Smooth muscle cell (in vitro differentiated cells): ENCODE measurements around the gene KCNH6. TPM values are rescaled to one million over a fixed set of nuclear protein-coding genes. Genes with fewer than 3 reads are reported as not detected.

Experiments
- DNase-seq: peaks from one replicate; lab custom pipeline; 2025; ENCODE audit not compliant: unreplicated experiment; lab: John Stamatoyannopoulos, UW
- H2AFZ ChIP-seq: fragments of 200-600 bp; sonication (generic); 2 replicates; pipeline ENCODE4 v1.6.0; 2016; ENCODE audit warnings: antibody characterized with exemption, low read depth, mild to moderate bottlenecking
- H3F3A ChIP-seq: fragments of 200-600 bp; sonication (generic); 2 replicates; pipeline ENCODE4 v1.6.0; 2017; ENCODE audit warnings: antibody characterized with exemption, low read depth
- H3K27ac ChIP-seq: fragments of 200-600 bp; sonication (generic); 2 replicates; pipeline ENCODE4 v1.5.1; 2016; ENCODE audit warnings: low read depth, mild to moderate bottlenecking
- H3K27me3 ChIP-seq: fragments of 200-600 bp; sonication (generic); 2 replicates; pipeline ENCODE4 v1.6.1; 2016; ENCODE audit warnings: low read depth, mild to moderate bottlenecking
- H3K36me3 ChIP-seq: fragments of 200-600 bp; sonication (generic); 2 replicates; pipeline ENCODE4 v1.5.1; 2016; ENCODE audit warnings: low read depth
- H3K4me1 ChIP-seq: fragments of 200-600 bp; sonication (generic); 2 replicates; pipeline ENCODE4 v1.5.1; 2016; ENCODE audit warnings: low read depth
- H3K4me2 ChIP-seq: fragments of 200-600 bp; sonication (generic); 2 replicates; pipeline ENCODE4 v1.6.0; 2016; ENCODE audit warnings: mild to moderate bottlenecking
- H3K4me3 ChIP-seq: fragments of 200-600 bp; sonication (generic); 2 replicates; pipeline ENCODE4 v1.5.1; 2016; ENCODE audit warnings: mild to moderate bottlenecking
- H3K79me2 ChIP-seq: fragments of 200-600 bp; sonication (generic); 2 replicates; pipeline ENCODE4 v1.6.0; 2016; ENCODE audit warnings: low read depth, mild to moderate bottlenecking
- H3K9ac ChIP-seq: fragments of 200-600 bp; sonication (generic); 2 replicates; pipeline ENCODE4 v1.6.0; 2016; ENCODE audit warnings: low read depth
- H3K9me3 ChIP-seq: fragments of 200-600 bp; sonication (generic); replicated peaks from 2 replicates; pipeline ENCODE4 v1.5.1; 2016; ENCODE audit warnings: low read depth
- H4K20me1 ChIP-seq: fragments of 200-600 bp; sonication (generic); 2 replicates; pipeline ENCODE4 v1.6.0; 2016; ENCODE audit warnings: low read depth
- WGBS: methylation state at CpG from one replicate; pipeline ENCODE4 v1.1.7; 2016; ENCODE audit warnings: low lambda C conversion rate; 5-methylcytosine and 5-hydroxymethylcytosine counted together
- polyA plus RNA-seq: library from polyadenylated mRNA; unstranded; fragments of >200 nt; fragmentation: Nextera tagmentation; extraction: Ambion mirVana; gene quantifications from 2 replicates; pipeline ENCODE4 v1.2.1, GENCODE V29; 2016
- total RNA-seq: library from RNA; depleted of rRNA; stranded (reverse); fragments of >200 nt; gene quantifications from 2 replicates; pipeline ENCODE4 v1.2.3, GENCODE V29; 2014
- TF ChIP-seq, protein P1 (sequence below): fragments of 200-600 bp; sonication (generic); IDR thresholded peaks from 2 replicates; pipeline ENCODE4 v1.5.1; 2017; ENCODE audit warnings: borderline replicate concordance, mild to moderate bottlenecking, antibody characterized with exemption; ENCODE audit not compliant: insufficient read depth, poor library complexity, severe bottlenecking

KCNH6 gene
- total and polyA plus RNA-seq, 2 experiments from 2014 or later: not detected

DNA sequence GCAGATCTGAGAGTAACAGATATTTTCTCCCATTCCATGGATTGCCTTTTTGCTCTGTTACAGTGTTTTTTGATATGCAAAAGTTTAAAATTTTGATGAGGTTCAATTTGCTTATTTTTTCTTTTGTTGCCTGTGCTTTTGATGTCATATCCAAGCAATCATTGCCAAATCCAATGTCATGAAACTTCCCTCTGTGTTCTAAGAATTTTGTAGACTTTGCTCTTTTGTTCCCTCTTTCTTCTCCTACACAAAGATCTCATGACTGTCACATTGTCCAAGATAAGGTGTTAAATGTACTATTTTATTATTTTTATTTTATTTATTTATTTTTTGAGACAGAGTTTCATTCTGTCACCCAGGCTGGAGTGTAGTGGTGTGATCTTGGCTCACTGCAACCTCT lies 18.9 kb upstream of the KCNH6 start:
- Histone ChIP-seq H3F3A (no peaks in the 10 kb centered on the region), H3K4me2 (no peak overlapping the region), H3K27me3 (peaks cover 33% of the 10 kb centered on the region), H3K4me3 (no peak overlapping the region), H2AFZ (no peak overlapping the region), H4K20me1 (no peaks in the 10 kb centered on the region), H3K4me1 (no peaks in the 10 kb centered on the region), H3K36me3 (no peaks in the 10 kb centered on the region), H3K27ac (no peak overlapping the region), H3K9me3 (no peaks in the 10 kb centered on the region), H3K9ac (no peak overlapping the region), H3K79me2 (no peaks in the 10 kb centered on the region)
- TF ChIP-seq, protein P1, sequence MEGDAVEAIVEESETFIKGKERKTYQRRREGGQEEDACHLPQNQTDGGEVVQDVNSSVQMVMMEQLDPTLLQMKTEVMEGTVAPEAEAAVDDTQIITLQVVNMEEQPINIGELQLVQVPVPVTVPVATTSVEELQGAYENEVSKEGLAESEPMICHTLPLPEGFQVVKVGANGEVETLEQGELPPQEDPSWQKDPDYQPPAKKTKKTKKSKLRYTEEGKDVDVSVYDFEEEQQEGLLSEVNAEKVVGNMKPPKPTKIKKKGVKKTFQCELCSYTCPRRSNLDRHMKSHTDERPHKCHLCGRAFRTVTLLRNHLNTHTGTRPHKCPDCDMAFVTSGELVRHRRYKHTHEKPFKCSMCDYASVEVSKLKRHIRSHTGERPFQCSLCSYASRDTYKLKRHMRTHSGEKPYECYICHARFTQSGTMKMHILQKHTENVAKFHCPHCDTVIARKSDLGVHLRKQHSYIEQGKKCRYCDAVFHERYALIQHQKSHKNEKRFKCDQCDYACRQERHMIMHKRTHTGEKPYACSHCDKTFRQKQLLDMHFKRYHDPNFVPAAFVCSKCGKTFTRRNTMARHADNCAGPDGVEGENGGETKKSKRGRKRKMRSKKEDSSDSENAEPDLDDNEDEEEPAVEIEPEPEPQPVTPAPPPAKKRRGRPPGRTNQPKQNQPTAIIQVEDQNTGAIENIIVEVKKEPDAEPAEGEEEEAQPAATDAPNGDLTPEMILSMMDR: no peak
- no peak for DNase-seq

DNA sequence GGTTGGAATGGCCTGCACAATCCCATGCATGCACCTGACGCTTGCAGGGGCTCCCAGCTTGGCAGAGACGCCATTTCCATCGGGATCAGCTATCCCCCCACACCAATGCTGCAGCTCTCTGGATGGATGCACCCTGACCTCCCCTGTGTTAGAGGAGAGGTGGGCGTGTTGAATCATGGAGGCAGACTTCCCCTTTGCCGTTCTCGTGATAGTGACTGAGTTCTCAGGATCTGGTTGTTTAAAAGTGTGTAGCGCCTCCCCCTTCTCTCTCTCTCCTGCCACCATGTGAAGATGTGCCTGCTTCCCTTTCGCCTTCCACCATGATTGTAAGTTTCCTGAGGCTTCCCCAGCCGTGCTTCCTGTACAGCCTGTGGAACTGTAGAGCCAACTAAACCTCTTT lies 17.8 kb upstream of the KCNH6 start:
- Histone ChIP-seq H3F3A (no peaks in the 10 kb centered on the region), H3K79me2 (no peaks in the 10 kb centered on the region), H3K27me3 (peaks cover 33% of the 10 kb centered on the region), H3K27ac (no peak overlapping the region), H3K9ac (no peak overlapping the region), H3K4me2 (no peak overlapping the region), H3K4me1 (no peaks in the 10 kb centered on the region), H4K20me1 (no peaks in the 10 kb centered on the region), H3K9me3 (no peaks in the 10 kb centered on the region), H3K4me3 (no peak overlapping the region), H3K36me3 (no peaks in the 10 kb centered on the region), H2AFZ (no peak overlapping the region)
- 88% methylated on average over 9 of the region's 9 CpGs for WGBS
- DNase-seq: no peak
- TF ChIP-seq, protein P1: no peak

DNA sequence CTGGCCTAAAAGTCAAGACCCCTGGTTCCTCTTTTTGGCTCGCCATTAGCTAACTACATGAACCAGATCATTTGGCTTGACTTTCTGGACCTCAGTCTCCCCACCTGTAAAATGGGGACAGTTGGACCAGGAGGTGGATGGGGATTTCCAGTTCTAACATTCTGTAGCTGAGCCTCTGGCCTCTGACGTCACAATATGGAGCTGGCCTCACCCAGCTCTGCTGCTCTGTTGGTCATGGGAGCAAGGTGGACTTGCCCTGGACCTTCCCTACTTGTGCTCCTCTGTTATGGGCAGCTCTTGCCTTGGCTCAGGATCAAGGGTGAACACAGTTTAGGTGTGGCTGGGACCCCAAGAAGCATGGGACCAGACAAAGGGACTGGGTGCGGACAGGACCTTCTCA lies 16.5 kb upstream of the KCNH6 start:
- Histone ChIP-seq H3K36me3 (no peaks in the 10 kb centered on the region), H3K27ac (no peak overlapping the region), H3K9me3 (no peaks in the 10 kb centered on the region), H4K20me1 (no peaks in the 10 kb centered on the region), H3F3A (no peaks in the 10 kb centered on the region), H3K4me1 (no peaks in the 10 kb centered on the region), H3K4me2 (no peak overlapping the region), H3K9ac (no peak overlapping the region), H3K4me3 (no peak overlapping the region), H3K79me2 (no peaks in the 10 kb centered on the region), H3K27me3 (peaks cover 21% of the 10 kb centered on the region), H2AFZ (no peak overlapping the region)
- DNase-seq: no peak
- TF ChIP-seq, protein P1: no peak
- 86% methylated on average over 3 of the region's 3 CpGs for whole genome bisulfite sequencing

DNA sequence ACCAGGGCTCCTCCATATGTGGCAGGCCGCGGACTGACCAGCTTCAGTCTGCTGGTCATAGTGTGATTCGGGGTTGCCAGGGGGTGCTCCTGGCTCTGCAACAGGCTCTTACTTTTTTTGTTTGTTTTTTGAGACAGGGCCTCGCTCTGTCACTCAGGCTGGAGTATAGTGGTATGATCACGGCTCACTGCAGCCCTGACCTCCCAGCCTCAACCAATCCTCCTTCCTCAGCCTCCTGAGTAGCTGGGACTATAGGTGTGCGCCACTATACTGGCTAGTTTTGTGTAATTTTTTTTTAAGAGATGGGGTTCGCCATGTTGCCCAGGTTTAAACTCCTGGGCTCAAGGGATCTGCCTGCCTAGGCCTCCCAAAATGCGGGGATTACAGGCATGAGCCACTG lies 11.8 kb upstream of the KCNH6 start:
- Histone ChIP-seq H4K20me1 (no peaks in the 10 kb centered on the region), H3K27me3 (peaks cover 5% of the 10 kb centered on the region), H3K4me1 (no peaks in the 10 kb centered on the region), H3K27ac (no peak overlapping the region), H3K9ac (no peak overlapping the region), H3F3A (no peaks in the 10 kb centered on the region), H3K4me2 (no peak overlapping the region), H3K79me2 (no peaks in the 10 kb centered on the region), H3K4me3 (no peak overlapping the region), H3K9me3 (no peaks in the 10 kb centered on the region), H3K36me3 (no peaks in the 10 kb centered on the region), H2AFZ (no peak overlapping the region)
- TF ChIP-seq, protein P1: no peak
- no peak for DNase-seq
- WGBS: 91% methylated on average over 8 of the region's 8 CpGs
